Skeletal muscle satellite cell (primary cell): ENCODE measurements around the gene DAZL. TPM values are rescaled to one million over a fixed set of nuclear protein-coding genes. Genes with fewer than 3 reads are reported as not detected.
"Not testable (repeated sequence)": the region's sequence is repeated elsewhere in the genome, so short reads cannot be mapped to it uniquely, and the experiment has no call there.

Experiments used
- H3K27me3 ChIP-seq: 2 replicates; pipeline ENCODE4 v1.7.0; 2013; ENCODE audit warnings: low read length; ENCODE audit not compliant: control insufficient read depth, insufficient read depth
- H3K36me3 ChIP-seq: 2 replicates; pipeline ENCODE4 v1.7.0; 2013; ENCODE audit warnings: mild to moderate bottlenecking, control low read depth, low read length; ENCODE audit not compliant: insufficient read depth
- H3K4me1 ChIP-seq: 2 replicates; pipeline ENCODE4 v1.7.0; 2013; ENCODE audit warnings: low read length; ENCODE audit not compliant: control insufficient read depth, insufficient read depth
- H3K4me2 ChIP-seq: 2 replicates; pipeline ENCODE4 v1.7.0; 2013; ENCODE audit warnings: mild to moderate bottlenecking, low read length
- H3K4me3 ChIP-seq: 2 replicates; pipeline ENCODE4 v1.7.0; 2013; ENCODE audit warnings: low read length
- H3K9ac ChIP-seq: 2 replicates; pipeline ENCODE4 v1.7.0; 2013; ENCODE audit warnings: mild to moderate bottlenecking, low read depth, low read length, moderate library complexity
- H3K9me3 ChIP-seq: replicated peaks from 2 replicates; pipeline ENCODE4 v1.7.0; 2013; ENCODE audit warnings: mild to moderate bottlenecking, control low read depth, low read length
- total RNA-seq: library from RNA; depleted of rRNA; stranded (reverse); fragments of >200 nt; gene quantifications from 2 replicates; pipeline ENCODE4 v1.2.3, GENCODE V29; 2012; rRNA removed

Gene DAZL, protein sequence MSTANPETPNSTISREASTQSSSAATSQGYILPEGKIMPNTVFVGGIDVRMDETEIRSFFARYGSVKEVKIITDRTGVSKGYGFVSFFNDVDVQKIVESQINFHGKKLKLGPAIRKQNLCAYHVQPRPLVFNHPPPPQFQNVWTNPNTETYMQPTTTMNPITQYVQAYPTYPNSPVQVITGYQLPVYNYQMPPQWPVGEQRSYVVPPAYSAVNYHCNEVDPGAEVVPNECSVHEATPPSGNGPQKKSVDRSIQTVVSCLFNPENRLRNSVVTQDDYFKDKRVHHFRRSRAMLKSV
- 0.22 TPM in 1 of 2 replicates, not detected in the other for total RNA-seq

- Histone ChIP-seq H3K4me2 (no peak within 1 kb of the TSS), H3K9ac (no peak within 1 kb of the TSS), H3K9me3 (no peaks in the 10 kb centered on the region), H3K4me1 (peaks cover 2% of the 10 kb centered on the region), H3K36me3 (no peaks in the 10 kb centered on the region), H3K27me3 (no peaks in the 10 kb centered on the region), H3K4me3 (no peak within 1 kb of the TSS)
These were observed at the start of gene DAZL for GRCh38 chr3:16604887-16605602. Gene DAZL (minus strand): TSS chr3:16605423. CDS start chr3:16605205, 218 bp downstream.

DNA sequence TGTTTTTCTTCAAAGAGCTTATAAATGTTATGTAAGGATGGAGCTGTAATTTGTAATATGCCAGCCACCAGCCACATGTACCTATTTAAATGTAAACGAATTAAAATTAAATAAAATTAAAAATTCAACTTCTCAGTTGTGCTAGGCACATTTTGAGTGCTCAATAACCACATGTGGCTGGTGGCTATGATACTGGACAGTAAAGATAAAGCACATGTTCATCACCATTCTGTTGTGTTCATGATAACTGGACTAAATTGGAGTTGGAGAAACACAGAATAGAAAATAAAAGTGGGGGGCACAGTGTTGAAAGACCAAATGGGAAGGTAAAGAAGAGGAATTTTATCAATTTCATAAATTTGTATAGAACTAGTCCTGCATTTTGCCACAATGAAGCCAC, 49.8 kb upstream of the DAZL start:
- Histone ChIP-seq H3K4me1 (no peaks in the 10 kb centered on the region), H3K36me3 (no peaks in the 10 kb centered on the region), H3K4me2 (no peak overlapping the region), H3K4me3 (no peak overlapping the region), H3K9ac (no peak overlapping the region), H3K9me3 (no peaks in the 10 kb centered on the region), H3K27me3 (no peaks in the 10 kb centered on the region)

DNA sequence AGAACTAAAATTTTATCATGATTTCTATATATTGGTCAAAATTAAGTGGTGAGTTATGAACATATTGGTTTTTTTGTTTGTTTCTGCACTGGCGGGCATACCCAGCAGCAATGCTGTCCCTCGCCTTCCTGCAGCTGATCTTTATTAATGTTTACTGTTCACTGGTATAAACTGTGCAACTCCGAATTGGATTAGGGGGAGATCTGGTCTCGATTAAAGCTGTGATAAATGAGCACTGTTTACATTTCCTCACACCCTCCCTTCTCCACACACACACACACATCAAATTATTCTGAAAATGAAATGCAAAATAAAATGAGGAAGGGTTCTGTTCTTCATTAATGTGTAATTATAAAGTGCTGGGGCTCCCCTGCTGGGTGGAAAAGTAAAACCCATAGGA, 48.5 kb upstream of the DAZL start:
- H3K27me3 ChIP-seq = no peaks in the 10 kb centered on the region

DNA sequence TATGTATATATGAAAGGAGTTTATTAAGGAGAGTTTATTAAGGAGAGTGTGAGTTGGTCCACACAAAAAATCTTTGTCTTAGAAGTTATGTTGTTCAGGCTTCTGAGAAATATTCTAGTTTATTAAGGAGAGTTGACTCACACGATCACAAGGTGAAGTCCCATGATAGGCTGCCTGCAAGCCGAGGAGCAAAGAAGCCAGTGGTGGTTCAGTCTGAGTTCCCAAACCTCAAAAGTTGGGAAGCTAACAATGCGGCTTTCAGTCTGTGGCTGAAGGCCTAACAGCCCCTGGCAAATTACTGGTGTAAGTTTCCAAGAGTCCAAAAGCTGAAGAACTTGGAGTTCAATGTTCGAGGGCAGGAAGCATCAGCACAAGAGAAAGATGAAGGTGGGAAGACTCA, 42.4 kb upstream of the DAZL start:
- Histone ChIP-seq H3K27me3 (no peaks in the 10 kb centered on the region), H3K4me2 (no peak overlapping the region), H3K4me1 (no peaks in the 10 kb centered on the region), H3K4me3 (no peak overlapping the region), H3K9me3 (no peaks in the 10 kb centered on the region), H3K36me3 (no peaks in the 10 kb centered on the region), H3K9ac (no peak overlapping the region)

More for the DNA sequence above, 48.5 kb upstream of the DAZL start:
- H3K9me3 ChIP-seq = no peaks in the 10 kb centered on the region
- no peak overlapping the region for H3K4me2 ChIP-seq
- H3K36me3 ChIP-seq = no peaks in the 10 kb centered on the region
- H3K9ac ChIP-seq = no peak overlapping the region
- no peak overlapping the region for H3K4me3 ChIP-seq
- H3K4me1 ChIP-seq = no peaks in the 10 kb centered on the region

- Histone ChIP-seq H3K9me3 (no peaks in the 10 kb centered on the region), H3K4me1 (no peaks in the 10 kb centered on the region), H3K4me2 (no peak overlapping the region), H3K4me3 (no peak overlapping the region), H3K36me3 (no peaks in the 10 kb centered on the region), H3K27me3 (no peaks in the 10 kb centered on the region), H3K9ac (no peak overlapping the region)
These were observed 34.6 kb upstream of the DAZL start for GRCh38 chr3:16639806-16640205.

DNA sequence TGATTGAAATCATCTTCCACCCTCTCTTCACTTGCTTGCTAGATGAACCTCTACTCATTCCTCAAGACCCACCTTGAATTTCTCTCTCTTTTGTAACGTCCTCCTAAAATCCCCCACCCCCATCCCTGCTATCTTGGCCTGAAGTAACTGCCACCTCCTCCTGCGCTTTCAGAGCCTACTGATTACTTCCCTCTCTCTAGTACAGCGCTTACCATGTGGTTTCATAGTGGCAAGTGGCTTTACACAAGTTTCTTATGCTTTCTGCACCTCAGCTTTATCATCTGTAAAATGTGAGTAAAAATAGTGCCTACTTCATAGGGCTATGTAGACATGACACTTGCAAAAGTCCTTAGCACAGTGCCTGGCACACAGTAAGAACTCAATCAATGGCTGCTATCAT, 28.7 kb upstream of the DAZL start:
- H3K9me3 ChIP-seq = no peaks in the 10 kb centered on the region
- H3K4me1 ChIP-seq = no peaks in the 10 kb centered on the region
- H3K4me3 ChIP-seq = no peak overlapping the region
- no peaks in the 10 kb centered on the region for H3K36me3 ChIP-seq
- no peak overlapping the region for H3K9ac ChIP-seq
- no peaks in the 10 kb centered on the region for H3K27me3 ChIP-seq
- H3K4me2 ChIP-seq = no peak overlapping the region

DNA sequence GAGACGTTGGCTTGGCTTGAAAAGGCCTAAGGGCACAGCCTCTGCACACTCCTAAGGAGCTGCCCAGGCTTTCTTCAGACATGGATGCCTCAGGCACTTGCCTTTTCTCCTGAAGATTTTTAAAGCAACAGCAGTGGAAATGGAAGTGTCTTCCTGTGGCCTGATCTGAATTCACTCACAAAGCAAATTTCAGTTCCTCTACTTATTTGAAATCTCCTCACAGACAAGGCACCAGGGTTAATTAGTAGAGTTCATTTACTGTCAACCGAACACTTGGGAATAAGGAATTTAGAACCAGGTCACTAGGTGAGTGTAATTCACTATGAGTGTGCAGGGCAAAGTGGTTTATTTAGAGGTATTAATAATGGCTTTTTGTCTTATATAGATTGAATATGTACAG, 27.2 kb upstream of the DAZL start:
- Histone ChIP-seq H3K36me3 (no peaks in the 10 kb centered on the region), H3K27me3 (no peaks in the 10 kb centered on the region), H3K4me2 (no peak overlapping the region), H3K4me1 (no peaks in the 10 kb centered on the region), H3K4me3 (no peak overlapping the region), H3K9ac (no peak overlapping the region), H3K9me3 (no peaks in the 10 kb centered on the region)

DNA sequence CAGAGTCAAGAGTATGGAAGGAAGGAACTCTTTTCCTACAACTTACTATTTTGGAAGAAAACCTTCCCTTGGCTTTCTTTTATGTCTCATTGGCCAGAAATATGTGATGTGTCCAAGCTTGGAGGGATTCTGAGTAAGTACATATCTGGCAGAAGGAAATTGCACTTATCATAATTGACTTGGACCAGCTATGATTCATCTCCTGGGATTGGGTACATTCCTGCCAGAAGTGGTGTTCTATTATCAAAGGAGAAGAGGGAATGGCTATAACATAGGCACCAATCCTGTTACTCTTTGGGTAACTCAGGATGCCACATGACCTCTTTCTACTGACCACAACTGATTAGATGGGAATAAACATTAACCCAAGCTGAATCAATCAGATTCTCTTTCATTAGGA, 13.5 kb upstream of the DAZL start:
- Histone ChIP-seq H3K36me3 (no peaks in the 10 kb centered on the region), H3K4me1 (no peaks in the 10 kb centered on the region), H3K9me3 (no peaks in the 10 kb centered on the region), H3K27me3 (no peaks in the 10 kb centered on the region), H3K4me3 (no peak overlapping the region), H3K9ac (no peak overlapping the region), H3K4me2 (no peak overlapping the region)

DNA sequence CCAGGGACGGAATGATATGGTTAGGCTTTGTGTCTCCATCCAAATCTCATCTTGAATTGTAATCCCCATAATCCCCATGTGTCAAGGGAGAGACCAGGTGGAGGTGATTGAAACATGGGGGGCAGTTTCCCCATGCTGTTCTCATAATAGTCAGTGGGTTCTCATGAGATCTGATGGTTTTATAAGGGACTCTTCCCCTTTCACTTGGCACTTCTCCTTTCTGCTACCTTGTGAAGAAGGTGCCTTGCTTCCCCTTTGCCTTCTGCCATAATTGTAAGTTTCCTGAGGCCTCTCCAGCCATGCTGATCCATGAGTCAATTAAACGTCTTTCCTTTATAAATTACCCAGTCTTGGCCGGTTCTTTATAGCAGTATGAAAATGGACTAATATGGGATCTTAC, 11.9 kb upstream of the DAZL start:
- H3K4me3 ChIP-seq, H3K4me2 ChIP-seq, H3K9ac ChIP-seq, H3K27me3 ChIP-seq, H3K4me1 ChIP-seq, H3K9me3 ChIP-seq, H3K36me3 ChIP-seq: not testable (repeated sequence)

GRCh38 chr3:16616083-16616482, 10.9 kb upstream of the DAZL start:
- no peaks in the 10 kb centered on the region for H3K27me3 ChIP-seq
- H3K36me3 ChIP-seq = no peaks in the 10 kb centered on the region
- H3K4me3 ChIP-seq = no peak overlapping the region
- H3K4me1 ChIP-seq = no peaks in the 10 kb centered on the region
- H3K9me3 ChIP-seq = no peaks in the 10 kb centered on the region
- H3K9ac ChIP-seq = no peak overlapping the region
- no peak overlapping the region for H3K4me2 ChIP-seq

DNA sequence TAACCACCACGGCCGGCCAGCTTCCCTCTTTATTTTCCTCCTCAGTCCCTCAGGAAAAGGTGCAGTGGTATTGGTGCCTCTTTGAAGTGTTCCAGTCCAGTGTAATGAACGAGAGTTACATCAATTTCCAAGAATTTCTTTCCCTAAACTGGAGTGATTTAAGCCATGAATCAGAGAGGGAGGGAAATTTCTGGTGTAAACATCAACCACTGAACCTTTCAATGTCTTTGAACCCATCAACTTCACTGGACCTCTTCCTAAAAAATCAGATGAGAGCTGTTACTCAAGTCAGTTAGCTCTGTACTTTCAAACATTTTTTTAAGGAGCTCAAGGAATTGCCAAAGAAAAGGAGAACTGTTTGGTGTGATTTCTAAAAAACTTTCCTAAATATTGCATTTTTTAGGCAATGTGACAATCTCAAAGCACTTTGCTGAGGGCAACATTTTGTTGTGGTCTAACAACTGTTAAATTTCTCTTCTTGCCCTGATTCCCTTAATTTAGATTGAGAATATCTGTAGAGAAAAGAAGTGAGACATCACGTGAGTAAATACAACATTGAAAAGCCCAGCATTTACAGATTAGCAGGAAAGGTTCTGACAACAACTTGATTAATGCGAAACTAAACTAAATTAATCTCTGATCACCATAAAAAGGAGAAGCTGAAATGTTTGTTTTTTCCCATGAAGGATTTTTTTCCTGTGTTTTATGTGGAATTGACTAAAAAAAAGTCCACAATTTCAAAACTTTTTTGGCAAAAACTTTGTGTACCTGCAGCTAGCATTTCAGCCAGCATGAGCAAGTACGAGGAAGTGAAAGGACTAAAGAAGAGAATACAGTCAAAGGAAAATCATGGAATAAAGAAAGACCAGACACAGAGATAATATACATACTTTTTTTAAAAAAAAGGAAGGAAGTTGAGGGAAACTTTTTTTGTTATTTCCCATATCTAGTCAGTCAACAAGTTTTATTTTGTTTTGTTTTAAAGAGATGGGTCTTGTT, 9.1 kb upstream of the DAZL start:
- Histone ChIP-seq H3K4me3 (no peak overlapping the region), H3K4me1 (no peaks in the 10 kb centered on the region), H3K9me3 (no peaks in the 10 kb centered on the region), H3K9ac (no peak overlapping the region), H3K4me2 (no peak overlapping the region), H3K36me3 (no peaks in the 10 kb centered on the region), H3K27me3 (no peaks in the 10 kb centered on the region)
